Hematopoietic multipotent progenitor cell treated with erythropoietin and hydrocortisone succinate and interleukin-3 and kit ligand, for 4 days (in vitro differentiated cells): ENCODE measurements around the gene PMM1.

Experiments
- DNase-seq: peaks from one replicate; pipeline ENCODE4 v3.0.0-alpha.2; 2015

Gene PMM1

GRCh38 chr22:41534219-41534618, 55.4 kb downstream of the PMM1 start:
- no peak for DNase-seq

- DNase-seq = peak; percentile 87
These were observed 56.5 kb downstream of the PMM1 start for GRCh38 chr22:41532908-41533825.

- DNase-seq = no peak
These were observed 57.7 kb downstream of the PMM1 start for GRCh38 chr22:41531715-41532477.

DNA sequence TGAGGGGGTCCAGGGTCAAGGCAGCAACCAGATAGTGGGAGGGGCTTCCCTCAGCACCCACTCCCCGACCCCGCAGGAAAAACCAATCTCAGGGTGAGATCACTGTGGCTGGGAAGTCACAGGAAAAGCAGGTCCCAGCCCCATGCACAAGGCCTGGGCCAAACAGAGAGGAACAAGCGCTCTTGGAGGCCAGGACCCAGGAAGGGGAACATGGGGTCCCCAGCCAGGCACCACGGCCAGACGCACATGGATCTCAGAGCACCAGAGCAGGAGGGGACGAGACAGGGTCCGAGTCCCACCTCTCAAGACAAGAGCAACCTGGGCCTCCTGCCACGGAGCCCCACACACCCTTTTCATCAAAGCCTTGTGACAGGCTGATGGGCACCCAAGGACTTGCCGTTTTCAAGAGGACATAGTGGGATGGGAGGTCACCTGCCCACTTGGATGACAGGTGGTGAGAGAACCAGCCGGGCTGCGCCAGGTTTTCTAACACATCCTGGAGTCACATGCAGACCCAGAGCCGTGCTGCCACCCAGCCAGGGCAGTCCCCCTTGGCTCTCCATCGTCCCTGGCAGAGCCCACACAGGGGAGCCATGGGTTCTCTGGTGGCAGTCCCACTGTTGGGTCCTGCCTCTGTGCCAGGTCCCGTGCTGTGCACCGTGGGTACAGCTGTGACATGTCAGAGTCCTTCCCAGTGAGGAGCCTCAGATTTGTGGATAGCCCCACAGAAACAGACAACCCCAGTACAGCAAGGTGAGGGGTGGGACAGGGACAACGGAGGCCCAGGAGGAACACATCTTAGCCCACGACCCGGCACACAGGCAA, 58.5 kb downstream of the PMM1 start:
- no peak for DNase-seq

DNA sequence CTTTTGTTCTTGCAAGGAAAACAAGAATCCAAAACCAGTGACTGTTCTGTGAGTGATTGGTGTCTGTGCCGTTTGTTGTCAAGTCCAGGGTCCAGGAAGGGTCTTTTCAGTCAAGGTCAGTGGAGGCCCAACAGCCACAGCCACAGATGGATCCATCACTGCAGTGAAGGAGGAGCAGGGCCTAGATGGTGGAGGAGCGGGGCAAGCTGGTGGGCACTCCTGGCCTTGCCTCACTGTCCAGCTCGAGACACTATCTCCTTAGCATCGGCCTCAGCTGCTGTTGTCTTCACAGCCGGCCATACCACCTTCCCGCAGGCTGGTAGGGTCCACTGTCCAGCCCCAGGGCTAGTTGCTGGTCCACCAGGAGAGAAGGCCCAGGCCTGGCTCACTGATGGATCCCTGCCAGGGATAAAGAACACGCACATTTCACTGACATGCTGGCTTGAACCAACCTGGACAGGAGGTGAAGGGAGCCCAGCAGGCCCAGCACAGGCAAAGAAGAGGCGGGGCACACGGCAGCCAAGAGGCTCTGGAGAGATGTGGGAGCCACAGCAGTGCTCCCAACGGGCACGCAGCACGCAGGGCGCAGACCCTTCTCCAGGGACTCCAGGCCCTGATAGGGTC, 60.6 kb downstream of the PMM1 start:
- no peak for DNase-seq

GRCh38 chr22:41528132-41528766, 61.4 kb downstream of the PMM1 start:
- DNase-seq = no peak
